ENCODE data around the gene TMTC3. TPM values are rescaled to one million over a fixed set of nuclear protein-coding genes. Genes with fewer than 3 reads are reported as not detected.
A peak's percentile ranks its signal among the peaks of the same experiment; 100 is the strongest.
"Not testable (repeated sequence)": the region's sequence is repeated elsewhere in the genome, so short reads cannot be mapped to it uniquely, and the experiment has no call there.

The TMTC3 gene
- 1 to 10 TPM; 7.5 to 7.7 (median 7.5) TPM for total RNA-seq

DNA sequence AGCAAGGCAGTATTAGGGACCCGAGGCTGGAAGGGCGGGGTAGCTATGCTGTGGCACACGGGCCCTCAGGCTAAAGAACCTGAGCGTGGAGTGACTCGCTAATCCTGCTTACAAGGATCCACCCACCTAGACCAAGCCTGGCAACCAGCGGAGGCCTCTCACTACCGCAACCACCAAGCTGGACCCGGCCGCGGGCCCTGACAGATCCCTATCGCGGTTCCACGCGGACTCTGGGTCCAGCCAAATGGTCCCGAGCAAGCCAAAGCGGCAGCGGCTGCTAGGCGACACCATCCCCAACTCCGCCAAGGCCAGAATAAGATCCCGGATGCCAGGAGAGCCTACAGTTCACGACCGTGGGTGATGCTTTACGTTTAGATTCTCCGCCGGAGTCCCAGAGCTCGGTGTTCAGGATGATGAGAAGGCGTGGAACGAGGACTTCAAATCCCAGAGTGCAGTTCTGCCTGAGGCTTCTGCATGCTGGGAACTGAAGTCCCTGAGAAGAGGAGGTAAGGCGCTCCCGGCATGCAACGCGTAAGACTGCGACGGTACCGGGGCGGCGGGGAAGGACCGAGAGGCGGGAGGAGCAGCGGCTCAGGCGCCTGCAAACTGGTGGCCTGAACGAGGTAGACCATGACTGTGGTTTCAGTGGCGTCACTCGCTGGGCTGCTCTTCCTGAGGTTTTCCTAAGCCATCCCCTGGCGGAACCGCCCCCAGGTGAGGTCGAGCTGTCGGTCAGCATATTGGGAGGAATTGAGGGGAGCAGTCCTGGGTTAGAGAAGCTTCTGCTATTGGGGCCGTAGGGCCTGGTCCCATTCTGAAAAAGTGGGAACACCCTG, at the start of gene TMTC3, which contains the start of gene CEP290:
TSS of gene TMTC3 (plus strand) at position 534 of the 836 bp plus-strand sequence. CDS start 6,009 bp downstream, outside the sequence.
TSS of gene CEP290 (minus strand) at position 315 of the 836 bp plus-strand sequence. CDS start 781 bp downstream, outside the sequence.
- peak within 1 kb of the TSS; percentile 93 for H3K4me3 Mint-ChIP-seq
- H3K9me3 Mint-ChIP-seq: no peaks in the 10 kb centered on the region
- peaks cover 8% of the 10 kb centered on the region for H3K36me3 Mint-ChIP-seq (ENCODE audit: insufficient read depth)
- peaks cover 31% of the 10 kb centered on the region for H3K4me1 Mint-ChIP-seq (ENCODE audit: low read depth)
- no peaks in the 10 kb centered on the region for H3K27me3 Mint-ChIP-seq (ENCODE audit: low read depth)
- DNase-seq (peak; percentile 81), ATAC-seq (peak; percentile 97 to 98)

DNA sequence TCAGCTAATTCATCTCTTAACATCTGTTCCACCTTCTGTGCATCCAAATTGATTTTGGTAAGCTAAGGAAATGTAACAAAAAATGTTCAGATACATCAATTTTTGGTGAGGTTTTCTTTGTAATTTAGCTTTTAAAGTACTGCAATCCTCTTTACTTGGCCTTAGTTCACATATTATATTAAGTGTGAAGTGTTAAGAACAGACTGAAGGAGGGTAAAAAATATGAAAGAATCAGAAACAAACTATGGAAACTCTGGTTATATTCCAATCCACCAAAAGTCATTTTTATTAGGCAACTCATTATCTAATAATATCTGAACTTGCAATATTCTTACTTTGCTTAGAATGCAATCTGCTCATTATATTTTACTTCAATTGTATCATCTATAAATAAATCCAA, 49.3 kb upstream of the TMTC3 start:
- DNase-seq: no peak
- H3K4me3 Mint-ChIP-seq: no peak overlapping the region
- no peaks in the 10 kb centered on the region for H3K4me1 Mint-ChIP-seq (ENCODE audit: low read depth)
- H3K27me3 Mint-ChIP-seq (ENCODE audit: low read depth): no peaks in the 10 kb centered on the region
- H3K9me3 Mint-ChIP-seq: no peaks in the 10 kb centered on the region
- ATAC-seq: no peak
- H3K36me3 Mint-ChIP-seq (ENCODE audit: insufficient read depth): peaks cover 16% of the 10 kb centered on the region

GRCh38 chr12:88093573-88093972, 48.5 kb upstream of the TMTC3 start:
- Mint-ChIP-seq H3K4me3 (no peak overlapping the region), H3K9me3 (no peaks in the 10 kb centered on the region), H3K36me3 (ENCODE audit: insufficient read depth) (peaks cover 18% of the 10 kb centered on the region), H3K4me1 (ENCODE audit: low read depth) (no peaks in the 10 kb centered on the region), H3K27me3 (ENCODE audit: low read depth) (no peaks in the 10 kb centered on the region)
- DNase-seq (no peak), ATAC-seq (no peak)

DNA sequence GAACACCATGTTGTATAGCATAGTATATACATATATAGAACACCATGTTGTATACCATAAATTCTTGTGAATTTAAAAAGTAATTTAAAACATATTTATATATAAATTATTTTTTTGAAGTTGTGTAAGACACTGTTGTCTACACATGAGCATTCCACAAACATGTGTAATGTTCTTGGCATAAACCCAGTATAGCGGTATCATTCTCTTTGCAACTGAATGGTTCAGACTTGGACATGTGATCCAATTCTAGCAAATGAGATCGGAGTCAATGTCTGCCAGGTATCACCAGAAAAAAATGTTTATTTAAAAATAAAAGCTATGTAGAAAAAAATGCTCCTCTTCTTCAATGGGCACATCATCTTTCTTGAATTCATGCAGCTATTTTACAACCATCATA, 34.1 kb upstream of the TMTC3 start:
- no peak for ATAC-seq

DNA sequence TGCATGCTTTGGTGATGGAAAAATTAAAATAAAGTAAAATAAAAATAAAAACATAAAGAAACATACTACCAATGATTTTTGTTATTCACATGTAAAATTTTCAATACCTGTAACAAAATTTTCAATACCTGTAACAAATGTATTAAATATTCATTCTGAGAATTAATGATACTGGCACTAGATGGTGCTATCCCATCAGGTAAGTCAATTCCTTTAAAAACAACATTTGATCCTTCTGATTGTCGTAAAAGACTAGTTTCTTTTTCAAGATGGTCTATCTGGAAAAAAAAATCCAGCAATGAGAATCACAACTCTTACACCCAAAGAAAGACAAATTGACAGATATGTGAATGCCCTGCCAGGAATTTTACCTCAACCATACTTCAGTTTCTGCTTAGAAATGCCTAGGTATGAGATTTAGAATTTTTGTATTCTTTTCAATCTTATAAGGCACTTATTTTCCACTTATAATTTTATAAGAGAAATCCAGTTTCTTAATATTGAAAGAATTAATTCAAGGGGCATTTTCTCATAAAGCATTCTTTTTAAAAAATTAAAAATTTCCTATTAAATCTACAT, 30.9 kb upstream of the TMTC3 start:
- Mint-ChIP-seq H3K4me1 (ENCODE audit: low read depth) (peaks cover 2% of the 10 kb centered on the region), H3K27me3 (ENCODE audit: low read depth) (no peaks in the 10 kb centered on the region), H3K4me3 (no peak overlapping the region), H3K9me3 (no peaks in the 10 kb centered on the region), H3K36me3 (ENCODE audit: insufficient read depth) (peaks cover 36% of the 10 kb centered on the region)
- DNase-seq (no peak), ATAC-seq (no peak)

More for the DNA sequence above, 34.1 kb upstream of the TMTC3 start:
- Mint-ChIP-seq H3K4me1 (ENCODE audit: low read depth) (peaks cover 2% of the 10 kb centered on the region), H3K4me3 (no peak overlapping the region), H3K27me3 (ENCODE audit: low read depth) (no peaks in the 10 kb centered on the region), H3K36me3 (ENCODE audit: insufficient read depth) (peaks cover 44% of the 10 kb centered on the region), H3K9me3 (no peaks in the 10 kb centered on the region)
- no peak for DNase-seq

DNA sequence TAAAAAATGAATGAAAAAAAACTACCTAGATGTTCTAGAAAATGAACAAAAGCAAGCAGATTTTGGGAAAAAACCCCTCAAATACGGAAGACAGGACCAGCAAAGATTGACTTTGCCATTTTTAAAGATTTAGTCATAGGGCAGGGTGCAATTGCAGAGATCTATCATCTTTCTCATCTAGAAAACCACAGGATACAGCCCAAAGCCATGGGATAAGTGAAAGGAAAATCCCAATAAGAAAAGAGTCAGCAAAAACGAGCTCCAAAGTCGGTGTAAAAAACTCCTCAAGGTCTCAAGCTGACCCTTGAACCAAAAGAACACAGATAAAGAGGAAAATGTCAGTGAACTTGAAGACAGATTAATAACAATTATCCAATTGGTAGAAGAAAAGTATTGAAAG, 28.2 kb upstream of the TMTC3 start:
- peaks cover 43% of the 10 kb centered on the region for H3K36me3 Mint-ChIP-seq (ENCODE audit: insufficient read depth)
- H3K4me1 Mint-ChIP-seq (ENCODE audit: low read depth): peaks cover 2% of the 10 kb centered on the region
- H3K27me3 Mint-ChIP-seq (ENCODE audit: low read depth): no peaks in the 10 kb centered on the region
- DNase-seq (no peak), ATAC-seq (no peak)
- H3K4me3 Mint-ChIP-seq: no peak overlapping the region
- H3K9me3 Mint-ChIP-seq: no peaks in the 10 kb centered on the region

GRCh38 chr12:88122666-88123065, 19.4 kb upstream of the TMTC3 start:
- Mint-ChIP-seq H3K4me1 (ENCODE audit: low read depth) (no peaks in the 10 kb centered on the region), H3K36me3 (ENCODE audit: insufficient read depth) (peaks cover 7% of the 10 kb centered on the region), H3K9me3 (no peaks in the 10 kb centered on the region), H3K4me3 (no peak overlapping the region), H3K27me3 (ENCODE audit: low read depth) (no peaks in the 10 kb centered on the region)
- no peak for DNase-seq
- ATAC-seq: no peak

DNA sequence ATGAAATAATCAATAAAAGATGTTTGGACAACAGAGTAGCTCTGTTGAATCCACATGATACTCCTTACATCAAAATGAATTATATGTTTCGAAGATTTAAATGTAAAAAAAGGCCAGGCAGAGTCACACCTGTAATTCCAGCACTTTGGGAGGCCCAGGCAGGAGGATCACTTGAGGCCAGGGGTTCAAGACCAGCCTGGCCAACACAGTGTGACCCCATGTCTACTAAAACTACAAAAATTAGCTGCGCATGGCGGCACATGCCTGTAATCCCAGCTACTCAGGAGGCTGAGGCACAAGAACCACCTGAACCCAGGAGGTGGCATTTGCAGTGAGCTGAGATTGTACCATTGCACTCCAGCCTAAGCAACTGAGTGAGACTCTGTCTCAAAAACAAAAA, 15.0 kb upstream of the TMTC3 start:
- ATAC-seq: no peak
- Mint-ChIP-seq H3K36me3 (ENCODE audit: insufficient read depth) (peaks cover 15% of the 10 kb centered on the region), H3K9me3 (no peaks in the 10 kb centered on the region), H3K4me3 (no peak overlapping the region), H3K4me1 (ENCODE audit: low read depth) (no peaks in the 10 kb centered on the region), H3K27me3 (ENCODE audit: low read depth) (no peaks in the 10 kb centered on the region)
- no peak for DNase-seq

GRCh38 chr12:88127855-88128254, 14.3 kb upstream of the TMTC3 start:
- no peak overlapping the region for H3K4me3 Mint-ChIP-seq
- H3K9me3 Mint-ChIP-seq: no peaks in the 10 kb centered on the region
- DNase-seq (no peak), ATAC-seq (no peak)
- H3K27me3 Mint-ChIP-seq (ENCODE audit: low read depth): no peaks in the 10 kb centered on the region
- H3K36me3 Mint-ChIP-seq (ENCODE audit: insufficient read depth): peaks cover 15% of the 10 kb centered on the region
- no peaks in the 10 kb centered on the region for H3K4me1 Mint-ChIP-seq (ENCODE audit: low read depth)

DNA sequence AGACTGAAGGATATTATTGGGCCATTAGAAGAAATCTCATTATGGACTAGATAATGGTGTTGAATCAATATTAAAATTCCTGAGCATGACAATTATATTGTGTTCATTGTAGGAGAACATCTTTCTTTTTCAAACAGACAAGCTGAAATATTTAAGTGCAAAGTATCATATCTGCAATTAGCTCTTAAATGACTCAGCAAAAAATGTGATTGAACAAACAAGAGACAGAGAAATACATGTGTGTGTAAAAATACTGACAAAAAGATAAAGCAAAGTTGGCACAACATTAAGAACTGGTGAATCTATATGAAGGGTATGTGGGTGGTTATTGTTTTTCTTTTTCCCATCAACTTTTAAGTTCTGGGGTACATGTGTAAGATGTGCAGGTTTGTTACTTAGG, 9.7 kb upstream of the TMTC3 start:
- H3K36me3 Mint-ChIP-seq (ENCODE audit: insufficient read depth): peaks cover 28% of the 10 kb centered on the region
- H3K4me1 Mint-ChIP-seq (ENCODE audit: low read depth): no peaks in the 10 kb centered on the region
- ATAC-seq: no peak

DNA sequence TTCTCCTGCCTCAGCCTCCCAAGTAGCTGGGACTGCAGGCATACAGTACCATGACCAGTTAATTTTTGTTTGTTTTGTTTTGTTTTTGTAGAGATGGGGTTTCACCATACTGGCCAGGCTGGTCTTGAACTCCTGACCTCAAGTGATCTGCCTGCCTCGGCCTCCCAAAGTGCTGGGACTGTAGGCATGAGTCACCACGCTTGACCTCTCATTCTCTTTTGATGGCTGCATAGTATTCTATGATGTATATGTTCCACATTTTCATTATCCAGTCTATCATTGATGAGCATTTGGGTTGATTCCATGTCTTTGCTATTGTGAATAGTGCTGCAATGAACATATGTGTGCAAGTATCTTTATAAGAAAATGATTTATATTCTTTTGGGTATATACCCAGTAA, 8.9 kb upstream of the TMTC3 start:
- H3K36me3 Mint-ChIP-seq (ENCODE audit: insufficient read depth): peaks cover 30% of the 10 kb centered on the region
- not testable (repeated sequence) for ATAC-seq; H3K4me1 Mint-ChIP-seq (ENCODE audit: low read depth); H3K4me3 Mint-ChIP-seq; H3K9me3 Mint-ChIP-seq; H3K27me3 Mint-ChIP-seq (ENCODE audit: low read depth); DNase-seq

More for the DNA sequence above, 9.7 kb upstream of the TMTC3 start:
- Mint-ChIP-seq H3K4me3 (no peak overlapping the region), H3K27me3 (ENCODE audit: low read depth) (no peaks in the 10 kb centered on the region), H3K9me3 (no peaks in the 10 kb centered on the region)
- DNase-seq: no peak

DNA sequence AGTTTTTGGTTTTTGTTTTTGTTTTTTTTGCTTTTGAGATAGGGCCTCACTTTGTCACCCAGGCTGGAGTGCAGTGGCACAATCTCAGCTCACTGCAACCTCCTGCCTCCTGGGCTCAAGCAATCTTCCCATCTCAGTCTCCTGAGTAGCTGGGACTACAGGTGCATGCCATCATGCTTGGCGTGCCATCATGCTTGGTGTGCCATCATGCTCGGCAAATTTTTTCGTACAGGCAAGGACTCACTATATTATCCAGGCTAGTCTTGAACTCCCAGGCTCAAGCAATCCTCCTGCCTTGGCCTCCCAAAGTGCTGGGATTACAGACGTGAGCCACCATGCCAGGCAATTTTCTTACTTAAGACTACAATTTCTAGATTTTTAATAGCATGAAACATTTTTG, 2.4 kb upstream of the TMTC3 start:
- DNase-seq; ATAC-seq; H3K4me3 Mint-ChIP-seq; H3K9me3 Mint-ChIP-seq; H3K27me3 Mint-ChIP-seq (ENCODE audit: low read depth): not testable (repeated sequence)
- H3K36me3 Mint-ChIP-seq (ENCODE audit: insufficient read depth): peaks cover 15% of the 10 kb centered on the region
- peaks cover 19% of the 10 kb centered on the region for H3K4me1 Mint-ChIP-seq (ENCODE audit: low read depth)

DNA sequence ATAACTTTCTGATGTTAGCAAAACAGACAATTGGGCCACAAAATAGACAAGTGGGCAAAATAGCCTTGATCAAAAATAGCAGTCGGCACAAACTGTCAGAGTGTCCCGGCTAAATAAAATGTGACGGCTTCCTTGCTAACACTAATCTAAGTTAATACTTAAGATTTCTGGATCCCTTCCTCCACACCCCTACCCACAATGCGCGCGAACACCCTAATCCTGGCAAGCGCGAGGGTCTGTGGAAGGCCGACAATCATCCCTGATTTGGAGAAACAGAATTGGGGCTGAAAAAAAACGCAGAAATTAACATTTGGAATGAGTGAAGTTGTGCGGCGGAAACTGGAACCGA, 708 bp upstream of the TMTC3 start:
- Mint-ChIP-seq H3K27me3 (ENCODE audit: low read depth) (no peaks in the 10 kb centered on the region), H3K4me1 (ENCODE audit: low read depth) (peaks cover 31% of the 10 kb centered on the region), H3K36me3 (ENCODE audit: insufficient read depth) (peaks cover 10% of the 10 kb centered on the region), H3K9me3 (no peaks in the 10 kb centered on the region), H3K4me3 (peak overlapping the region; percentile 93)
- ATAC-seq: no peak
- no peak for DNase-seq

GRCh38 chr12:88142610-88142991, 494 bp downstream of the TMTC3 start:
- H3K27me3 Mint-ChIP-seq (ENCODE audit: low read depth): no peaks in the 10 kb centered on the region
- H3K9me3 Mint-ChIP-seq: no peaks in the 10 kb centered on the region
- ATAC-seq (peak; percentile 0 to 3), DNase-seq (peak; percentile 6)
- peak overlapping the region; percentile 93 for H3K4me3 Mint-ChIP-seq
- peaks cover 6% of the 10 kb centered on the region for H3K36me3 Mint-ChIP-seq (ENCODE audit: insufficient read depth)
- H3K4me1 Mint-ChIP-seq (ENCODE audit: low read depth): peaks cover 31% of the 10 kb centered on the region

- no peaks in the 10 kb centered on the region for H3K27me3 Mint-ChIP-seq (ENCODE audit: low read depth)
- no peaks in the 10 kb centered on the region for H3K9me3 Mint-ChIP-seq
- ATAC-seq (no peak), DNase-seq (no peak)
- peaks cover 3% of the 10 kb centered on the region for H3K36me3 Mint-ChIP-seq (ENCODE audit: insufficient read depth)
- peaks cover 39% of the 10 kb centered on the region for H3K4me1 Mint-ChIP-seq (ENCODE audit: low read depth)
- peak overlapping the region; percentile 28 for H3K4me3 Mint-ChIP-seq
Measured at GRCh38 chr12:88144037-88144436, 1.9 kb downstream of the TMTC3 start.
